Loucy (cell line): ENCODE measurements around the gene PPP4R4.
"Not testable (repeated sequence)": the region's sequence is repeated elsewhere in the genome, so short reads cannot be mapped to it uniquely, and the experiment has no call there.

Source experiments
- H2AFZ ChIP-seq: fragments of 200-600 bp; sonication (generic); 2 replicates; pipeline ENCODE4 v1.6.0; 2016; ENCODE audit warnings: antibody characterized with exemption, mild to moderate bottlenecking, low read length, moderate library complexity
- H3F3A ChIP-seq: fragments of 200-600 bp; 2 replicates; pipeline ENCODE4 v1.6.0; 2016; ENCODE audit warnings: antibody characterized with exemption, low read depth, mild to moderate bottlenecking
- H3K27me3 ChIP-seq: fragments of 200-600 bp; sonication (generic); 2 replicates; pipeline ENCODE4 v1.6.1; 2014; ENCODE audit warnings: low read length, mild to moderate bottlenecking; ENCODE audit not compliant: insufficient read depth, poor library complexity, severe bottlenecking
- H3K36me3 ChIP-seq: fragments of 200-600 bp; sonication (generic); 2 replicates; pipeline ENCODE4 v1.6.1; 2016; ENCODE audit warnings: low read length; ENCODE audit not compliant: insufficient read depth
- H3K4me1 ChIP-seq: fragments of 200-600 bp; sonication (generic); 2 replicates; pipeline ENCODE4 v1.5.1; 2014; ENCODE audit warnings: low read length, mild to moderate bottlenecking; ENCODE audit not compliant: insufficient read depth, poor library complexity, severe bottlenecking
- H3K4me2 ChIP-seq: fragments of 200-600 bp; sonication (generic); 2 replicates; pipeline ENCODE4 v1.6.0; 2014; ENCODE audit warnings: antibody characterized with exemption, low read length, low read depth, mild to moderate bottlenecking; ENCODE audit not compliant: poor library complexity, severe bottlenecking
- H3K4me3 ChIP-seq: fragments of 200-600 bp; sonication (generic); 2 replicates; pipeline ENCODE4 v1.5.1; 2014; ENCODE audit warnings: low read length, mild to moderate bottlenecking, mixed read lengths; ENCODE audit not compliant: poor library complexity, severe bottlenecking
- H3K79me2 ChIP-seq: fragments of 200-600 bp; sonication (generic); 2 replicates; pipeline ENCODE4 v1.6.1; 2014; ENCODE audit warnings: low read length; ENCODE audit not compliant: insufficient read depth
- H3K9ac ChIP-seq: fragments of 200-600 bp; sonication (generic); 2 replicates; pipeline ENCODE4 v1.6.0; 2014; ENCODE audit warnings: mild to moderate bottlenecking, low read depth, low read length, moderate library complexity; ENCODE audit not compliant: poor library complexity, severe bottlenecking
- H3K9me2 ChIP-seq: fragments of 200-600 bp; sonication (generic); replicated peaks from 2 replicates; pipeline ENCODE4 v1.6.1; 2016; ENCODE audit warnings: low read depth, low read length, mixed read lengths
- H3K9me3 ChIP-seq: fragments of 200-600 bp; sonication (generic); 2 replicates; pipeline ENCODE4 v1.6.1; 2014; ENCODE audit warnings: mild to moderate bottlenecking, antibody characterized with exemption, low read length, low read depth; ENCODE audit not compliant: insufficient read depth
- H4K20me1 ChIP-seq: fragments of 200-600 bp; sonication (generic); 2 replicates; pipeline ENCODE4 v1.6.0; 2014; ENCODE audit warnings: antibody characterized with exemption, low read length, mild to moderate bottlenecking; ENCODE audit not compliant: insufficient read depth, poor library complexity, severe bottlenecking
- CTCF ChIP-seq: fragments of 200-600 bp; sonication (generic); conservative IDR thresholded peaks from 2 replicates; pipeline ENCODE4 v1.5.1; 2014; ENCODE audit warnings: mild to moderate bottlenecking, antibody characterized with exemption, low read length
- EZH2phosphoT487 ChIP-seq: fragments of 200-600 bp; IDR thresholded peaks from 2 replicates; pipeline ENCODE4 v1.6.1; 2018; ENCODE audit warnings: antibody characterized with exemption, mild to moderate bottlenecking, moderate library complexity, borderline replicate concordance

PPP4R4 gene

DNA sequence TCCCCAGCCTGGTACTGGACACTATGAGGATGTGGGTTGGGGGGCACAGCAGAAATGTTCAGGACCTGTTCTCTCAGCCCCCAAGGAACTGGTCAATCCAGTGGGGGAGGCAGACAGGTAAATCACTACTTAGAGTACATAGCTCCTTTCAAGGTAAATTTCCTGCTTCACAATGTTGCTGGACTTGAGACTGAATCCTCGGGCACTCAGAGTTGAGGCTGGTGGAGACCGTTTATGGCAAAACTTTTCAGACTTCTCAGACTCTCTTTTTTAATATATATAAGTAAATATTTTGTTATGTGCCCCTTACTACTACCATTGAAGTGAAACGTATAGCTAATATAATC is 119.4 kb downstream of the PPP4R4 start:
- H3K9ac ChIP-seq: no peak overlapping the region
- no peaks in the 10 kb centered on the region for H3K4me1 ChIP-seq
- H3K9me3 ChIP-seq: no peaks in the 10 kb centered on the region; the same call in 1 of the 2 replicates
- H3F3A ChIP-seq: no peaks in the 10 kb centered on the region
- no peaks in the 10 kb centered on the region for H3K79me2 ChIP-seq
- no peaks in the 10 kb centered on the region for H4K20me1 ChIP-seq
- TF ChIP-seq EZH2phosphoT487: no peak
- no peak for TF ChIP-seq CTCF
- no peaks in the 10 kb centered on the region for H3K36me3 ChIP-seq
- no peaks in the 10 kb centered on the region for H3K9me2 ChIP-seq
- H2AFZ ChIP-seq: no peak overlapping the region
- H3K4me2 ChIP-seq: no peak overlapping the region
- no peaks in the 10 kb centered on the region for H3K27me3 ChIP-seq
- no peak overlapping the region for H3K4me3 ChIP-seq

DNA sequence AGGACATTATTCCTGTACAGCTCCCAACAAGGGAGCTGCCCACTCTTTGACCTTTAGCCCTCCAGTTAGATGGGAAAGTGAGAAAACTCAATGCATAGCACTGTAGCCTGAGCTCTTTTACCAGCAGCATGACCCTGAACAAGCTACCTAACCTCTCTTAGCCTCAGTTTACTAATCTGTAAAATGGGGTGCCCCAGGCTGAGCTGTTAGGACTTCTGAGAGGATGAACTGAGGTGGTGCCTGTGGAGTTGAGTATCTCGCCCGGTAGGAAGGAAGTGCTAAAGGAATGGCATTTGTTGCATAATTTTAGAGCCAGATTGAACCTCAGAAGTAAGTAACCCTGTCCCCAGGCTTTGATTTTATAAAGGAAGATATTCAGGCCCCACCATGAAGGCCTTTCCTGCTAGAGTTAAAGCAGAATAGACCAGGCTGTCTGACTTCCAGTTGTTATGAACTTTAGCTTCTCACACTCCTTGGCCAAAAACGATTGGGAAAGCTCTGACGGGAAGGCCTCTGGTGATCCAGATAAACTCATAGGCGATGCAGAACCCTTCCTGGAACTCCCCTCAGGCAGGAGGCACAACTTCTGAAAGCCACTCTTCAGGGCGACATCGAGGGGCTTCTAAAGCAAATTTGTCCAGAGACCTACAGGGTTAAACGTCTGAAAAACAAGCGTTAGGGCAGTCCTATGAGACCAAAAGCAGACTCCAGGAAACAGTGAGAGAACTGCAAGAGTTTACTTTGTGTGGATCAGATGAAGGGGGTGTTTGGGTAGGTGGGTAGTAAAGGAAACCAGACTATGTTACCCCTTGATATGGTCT is 121.4 kb downstream of the PPP4R4 start:
- no peak overlapping the region for H3K9ac ChIP-seq
- no peak overlapping the region for H2AFZ ChIP-seq
- no peaks in the 10 kb centered on the region for H4K20me1 ChIP-seq
- H3K4me2 ChIP-seq: no peak overlapping the region
- TF ChIP-seq EZH2phosphoT487 (no peak), CTCF (no peak)
- no peaks in the 10 kb centered on the region for H3K4me1 ChIP-seq
- no peaks in the 10 kb centered on the region for H3K9me3 ChIP-seq
- no peaks in the 10 kb centered on the region for H3K9me2 ChIP-seq
- no peaks in the 10 kb centered on the region for H3K27me3 ChIP-seq
- H3F3A ChIP-seq: no peaks in the 10 kb centered on the region
- H3K36me3 ChIP-seq: no peaks in the 10 kb centered on the region
- no peaks in the 10 kb centered on the region for H3K79me2 ChIP-seq
- no peak overlapping the region for H3K4me3 ChIP-seq

DNA sequence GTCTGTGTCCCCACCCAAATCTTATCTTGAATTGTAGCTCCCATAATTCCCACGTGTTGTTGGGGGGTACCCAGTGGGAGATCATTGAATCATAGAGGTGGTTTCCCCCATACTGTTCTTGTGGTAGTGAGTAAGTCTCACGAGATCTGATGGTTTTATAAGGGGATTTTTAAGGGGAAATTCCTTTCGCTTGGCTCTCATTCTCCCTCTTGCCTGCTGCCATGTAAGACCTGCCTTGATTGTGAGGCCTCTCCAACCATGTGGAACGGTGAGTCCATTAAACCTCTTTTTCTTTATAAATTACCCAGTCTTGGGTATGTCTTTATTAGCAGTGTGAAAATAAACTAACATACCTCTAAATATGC is 122.0 kb downstream of the PPP4R4 start:
- H3K36me3 ChIP-seq, H2AFZ ChIP-seq, H3K9me2 ChIP-seq, H4K20me1 ChIP-seq, H3K9ac ChIP-seq, H3K4me1 ChIP-seq, H3F3A ChIP-seq, H3K4me2 ChIP-seq, H3K4me3 ChIP-seq, H3K79me2 ChIP-seq, H3K27me3 ChIP-seq, H3K9me3 ChIP-seq: not testable (repeated sequence)

DNA sequence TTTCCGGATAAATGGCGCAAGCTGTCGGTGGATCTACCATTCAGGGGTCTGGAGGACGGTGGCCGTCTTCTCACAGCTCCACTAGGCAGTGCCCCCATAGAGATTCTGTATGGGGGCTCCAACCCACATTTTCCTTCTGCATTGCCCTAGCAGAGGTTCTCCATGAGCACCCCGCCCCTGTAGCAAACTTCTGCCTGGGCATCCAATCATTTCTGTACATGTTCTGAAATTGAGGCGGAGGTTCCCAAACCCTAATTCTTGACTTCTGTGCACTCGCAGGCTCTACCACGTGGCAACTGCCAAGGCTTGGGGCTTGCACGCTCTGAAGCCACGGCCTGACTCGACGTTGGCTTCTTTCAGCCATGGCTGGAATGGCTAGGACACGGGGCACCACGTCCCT is 124.0 kb downstream of the PPP4R4 start:
- Histone ChIP-seq H3K27me3 (no peaks in the 10 kb centered on the region), H3K79me2 (no peaks in the 10 kb centered on the region), H3K9ac (no peak overlapping the region), H3K4me1 (no peaks in the 10 kb centered on the region), H3K4me2 (no peak overlapping the region), H3K9me3 (no peaks in the 10 kb centered on the region), H4K20me1 (no peaks in the 10 kb centered on the region), H2AFZ (no peak overlapping the region), H3K9me2 (no peaks in the 10 kb centered on the region), H3K36me3 (no peaks in the 10 kb centered on the region), H3F3A (no peaks in the 10 kb centered on the region), H3K4me3 (no peak overlapping the region)
- no peak for TF ChIP-seq EZH2phosphoT487
- no peak for TF ChIP-seq CTCF
